H1 (cell line): Measurements from ENCODE around the gene OR4F6.

Experiments used
- POLR2A ChIP-seq, 2 experiments: IDR thresholded peaks; 1 replicate in 1 of 2; 2 replicates in 1 of 2; pipeline ENCODE4 v1.6.1; 2011; ENCODE audit warnings: low read depth in 2 of 2, low read length in 2 of 2, mild to moderate bottlenecking in 2 of 2; ENCODE audit errors: control extremely low read depth in 1 of 2
- SRF ChIP-seq: IDR thresholded peaks from 2 replicates; pipeline ENCODE4 v1.6.1; 2011; ENCODE audit warnings: mild to moderate bottlenecking, low read depth, low read length, moderate library complexity
- TAF1 ChIP-seq: IDR thresholded peaks from 2 replicates; pipeline ENCODE4 v1.6.1; 2011; ENCODE audit warnings: mild to moderate bottlenecking, low read depth, low read length
- TEAD4 ChIP-seq: IDR thresholded peaks from 2 replicates; pipeline ENCODE4 v1.6.1; 2012; ENCODE audit warnings: low read depth, low read length, inconsistent platforms, mixed read lengths
- TF ChIP-seq, protein P1 (sequence below): IDR thresholded peaks from 2 replicates; pipeline ENCODE4 v1.6.1; 2011; ENCODE audit warnings: low read depth, mild to moderate bottlenecking, low read length; ENCODE audit not compliant: insufficient read depth

DNA sequence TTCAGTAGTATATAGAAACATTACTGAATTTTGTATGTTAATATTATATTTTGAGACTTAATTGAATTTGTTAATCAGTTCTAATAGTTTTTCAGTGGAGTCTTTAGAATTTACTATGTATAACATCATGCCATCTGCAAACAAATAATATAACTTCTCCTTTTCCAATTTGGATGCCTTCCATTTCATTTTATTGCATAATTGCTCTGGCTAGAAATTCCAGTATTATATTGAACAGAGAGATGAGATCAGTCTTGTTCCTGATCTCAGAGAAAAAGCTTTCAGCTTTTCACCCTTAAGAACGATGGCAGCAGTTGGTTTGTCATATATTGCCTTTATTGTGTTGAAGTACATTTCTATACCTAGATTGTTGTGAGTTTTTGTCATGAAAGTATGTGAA, 49.0 kb downstream of the OR4F6 start:
- TF ChIP-seq POLR2A (IDR thresholded peaks at IDR 0.05; ENCODE audit: control extremely low read depth in 1 of 2, low read depth in 2 of 2, low read length in 2 of 2) (no peak), TEAD4 (no peak), TAF1 (no peak), SRF (no peak)
- TF ChIP-seq, protein P1, sequence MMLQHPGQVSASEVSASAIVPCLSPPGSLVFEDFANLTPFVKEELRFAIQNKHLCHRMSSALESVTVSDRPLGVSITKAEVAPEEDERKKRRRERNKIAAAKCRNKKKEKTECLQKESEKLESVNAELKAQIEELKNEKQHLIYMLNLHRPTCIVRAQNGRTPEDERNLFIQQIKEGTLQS, result no peak
